IPS-20b (cell line): Measurements from ENCODE around the gene STXBP6.

Experiments used
- H3K27ac ChIP-seq: one replicate; pipeline ENCODE4 v1.5.1; 2013; ENCODE audit warnings: low read length
- H3K27me3 ChIP-seq: 2 replicates; pipeline ENCODE4 v1.6.1; 2013; ENCODE audit warnings: mild to moderate bottlenecking, low read length, inconsistent platforms; ENCODE audit not compliant: insufficient read depth
- H3K36me3 ChIP-seq: 2 replicates; pipeline ENCODE4 v1.6.1; 2013; ENCODE audit warnings: low read depth, mild to moderate bottlenecking, inconsistent platforms, low read length, moderate library complexity; ENCODE audit not compliant: insufficient read depth
- H3K4me1 ChIP-seq: 2 replicates; pipeline ENCODE4 v1.6.1; 2013; ENCODE audit warnings: mild to moderate bottlenecking, control low read depth, inconsistent platforms, low read length, moderate library complexity; ENCODE audit not compliant: insufficient read depth
- H3K4me3 ChIP-seq: 2 replicates; pipeline ENCODE4 v1.5.1; 2013; ENCODE audit warnings: mild to moderate bottlenecking, low read length, inconsistent platforms
- H3K9ac ChIP-seq: 2 replicates; pipeline ENCODE4 v1.6.1; 2013; ENCODE audit warnings: low read depth, mild to moderate bottlenecking, inconsistent platforms, low read length, moderate library complexity
- H3K9me3 ChIP-seq: 2 replicates; pipeline ENCODE4 v1.6.1; 2013; ENCODE audit warnings: mild to moderate bottlenecking, low read depth, low read length, inconsistent platforms; ENCODE audit not compliant: insufficient read depth

STXBP6 gene

GRCh38 chr14:24959791-24960331, 90.1 kb downstream of the STXBP6 start:
- no peaks in the 10 kb centered on the region for H3K36me3 ChIP-seq
- no peaks in the 10 kb centered on the region for H3K27me3 ChIP-seq
- H3K9me3 ChIP-seq = no peaks in the 10 kb centered on the region
- H3K4me3 ChIP-seq = no peak overlapping the region
- no peak overlapping the region for H3K27ac ChIP-seq
- H3K9ac ChIP-seq = no peak overlapping the region
- H3K4me1 ChIP-seq = peaks cover 4% of the 10 kb centered on the region; the same call in 1 of the 2 replicates

DNA sequence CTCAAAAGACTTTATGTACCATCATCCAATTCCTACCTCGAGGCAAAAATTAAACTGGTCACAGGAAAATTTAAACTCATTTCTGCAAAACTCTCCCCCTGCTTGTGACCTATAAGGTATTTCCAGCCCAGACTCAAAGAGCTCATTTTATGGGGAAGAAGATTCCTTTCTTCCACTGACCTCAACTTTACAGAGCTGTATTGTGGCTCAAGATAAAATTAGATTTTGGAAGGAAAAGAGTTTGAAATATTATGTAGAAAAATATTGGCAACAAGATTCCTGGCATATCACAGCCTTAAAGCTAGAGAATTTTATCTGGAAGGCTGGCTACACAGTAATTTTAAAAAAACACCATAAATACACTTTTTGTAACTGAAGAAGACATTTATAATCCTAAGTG, 91.7 kb downstream of the STXBP6 start:
- H3K9me3 ChIP-seq = no peaks in the 10 kb centered on the region
- no peaks in the 10 kb centered on the region for H3K27me3 ChIP-seq
- H3K27ac ChIP-seq = no peak overlapping the region
- no peak overlapping the region for H3K9ac ChIP-seq
- no peaks in the 10 kb centered on the region for H3K36me3 ChIP-seq
- no peak overlapping the region for H3K4me3 ChIP-seq
- peaks cover 13% of the 10 kb centered on the region; the same call in 1 of the 2 replicates for H3K4me1 ChIP-seq

DNA sequence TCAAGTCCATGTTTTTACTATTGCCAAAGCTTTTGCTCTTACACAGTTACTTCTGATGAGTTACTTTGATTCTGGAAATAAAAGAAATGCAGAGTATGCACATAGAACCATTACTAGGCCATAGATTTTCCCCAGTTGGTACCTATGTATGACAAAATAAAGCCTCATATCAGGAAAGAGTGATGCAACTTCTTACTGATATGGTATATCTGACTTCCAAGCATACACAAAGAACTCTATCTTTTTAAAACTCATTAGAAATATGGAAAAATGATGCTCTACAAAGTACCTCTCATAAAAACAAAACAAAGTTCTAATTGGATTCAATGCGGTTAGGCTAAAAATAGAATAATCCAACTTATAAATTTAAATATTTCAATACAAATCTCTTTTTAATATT, 92.1 kb downstream of the STXBP6 start:
- H3K9me3 ChIP-seq = no peaks in the 10 kb centered on the region
- H3K27me3 ChIP-seq = no peaks in the 10 kb centered on the region
- H3K4me1 ChIP-seq = peaks cover 16% of the 10 kb centered on the region; the same call in 1 of the 2 replicates
- no peak overlapping the region for H3K4me3 ChIP-seq
- no peak overlapping the region for H3K9ac ChIP-seq
- no peaks in the 10 kb centered on the region for H3K36me3 ChIP-seq
- no peak overlapping the region for H3K27ac ChIP-seq

DNA sequence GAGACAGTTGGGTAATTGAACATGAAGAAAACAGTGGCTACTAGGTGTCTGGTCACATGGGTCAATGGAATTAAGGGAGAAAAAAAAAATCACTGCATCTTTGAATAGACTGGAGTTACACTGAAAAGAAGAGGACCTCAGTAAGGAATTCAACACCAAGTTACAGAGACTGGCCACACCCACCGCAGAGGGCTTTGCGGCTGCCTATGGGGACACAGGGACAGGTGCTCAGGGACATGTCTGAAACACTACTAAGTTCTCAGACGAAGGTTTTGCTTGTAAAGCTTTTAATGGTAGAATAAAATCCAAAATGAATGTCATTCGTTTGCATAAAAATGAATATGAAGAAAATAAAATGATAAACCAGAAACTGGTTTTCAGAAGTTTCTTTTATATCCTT, 93.8 kb downstream of the STXBP6 start:
- no peaks in the 10 kb centered on the region for H3K27me3 ChIP-seq
- H3K4me3 ChIP-seq = no peak overlapping the region
- no peak overlapping the region for H3K27ac ChIP-seq
- peaks cover 22% of the 10 kb centered on the region; the same call in 1 of the 2 replicates for H3K4me1 ChIP-seq
- H3K9ac ChIP-seq = no peak overlapping the region
- no peaks in the 10 kb centered on the region for H3K9me3 ChIP-seq
- no peaks in the 10 kb centered on the region for H3K36me3 ChIP-seq

GRCh38 chr14:24954700-24955037, 95.3 kb downstream of the STXBP6 start:
- Histone ChIP-seq H3K27ac (no peak overlapping the region), H3K4me1 (peaks cover 22% of the 10 kb centered on the region; the same call in 1 of the 2 replicates), H3K9ac (no peak overlapping the region), H3K4me3 (no peak overlapping the region), H3K27me3 (no peaks in the 10 kb centered on the region), H3K36me3 (no peaks in the 10 kb centered on the region), H3K9me3 (no peaks in the 10 kb centered on the region)

DNA sequence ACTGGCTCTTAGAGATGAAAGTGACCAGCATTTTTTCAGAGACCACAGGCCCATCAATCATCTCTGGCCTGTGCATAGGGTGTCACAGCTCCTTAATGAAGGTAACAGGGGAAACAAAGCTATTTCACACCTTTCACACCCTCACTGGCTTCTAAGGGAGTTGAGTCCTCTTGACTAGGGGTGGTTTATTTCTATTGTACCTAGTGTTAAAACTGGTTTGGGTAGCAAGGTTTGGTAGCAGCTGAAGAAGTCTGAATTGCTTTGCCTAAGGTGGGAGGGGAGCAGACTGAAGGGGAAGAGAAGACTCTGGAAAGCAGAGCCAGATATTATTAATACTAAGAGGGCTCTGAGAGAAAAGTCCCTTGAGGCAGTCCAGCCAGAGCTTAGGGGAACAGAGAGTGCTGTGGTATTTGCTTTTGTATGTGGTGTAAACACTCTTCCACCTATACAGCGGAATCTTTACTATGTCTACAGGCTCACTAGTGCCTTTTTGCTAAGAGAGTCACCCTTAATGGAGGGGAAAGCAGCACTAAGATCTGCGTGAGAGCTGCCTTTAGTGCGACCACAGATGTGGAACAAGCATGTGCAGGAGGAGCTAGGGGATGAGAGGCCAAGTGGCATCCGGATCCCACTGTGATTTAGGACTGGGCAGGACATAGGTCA, 95.8 kb downstream of the STXBP6 start:
- Histone ChIP-seq H3K36me3 (no peaks in the 10 kb centered on the region), H3K27me3 (no peaks in the 10 kb centered on the region), H3K9ac (peak overlapping the region; percentile 63; the same call in 1 of the 2 replicates), H3K27ac (no peak overlapping the region), H3K9me3 (no peaks in the 10 kb centered on the region), H3K4me3 (no peak overlapping the region), H3K4me1 (peaks cover 22% of the 10 kb centered on the region; the same call in 1 of the 2 replicates)

DNA sequence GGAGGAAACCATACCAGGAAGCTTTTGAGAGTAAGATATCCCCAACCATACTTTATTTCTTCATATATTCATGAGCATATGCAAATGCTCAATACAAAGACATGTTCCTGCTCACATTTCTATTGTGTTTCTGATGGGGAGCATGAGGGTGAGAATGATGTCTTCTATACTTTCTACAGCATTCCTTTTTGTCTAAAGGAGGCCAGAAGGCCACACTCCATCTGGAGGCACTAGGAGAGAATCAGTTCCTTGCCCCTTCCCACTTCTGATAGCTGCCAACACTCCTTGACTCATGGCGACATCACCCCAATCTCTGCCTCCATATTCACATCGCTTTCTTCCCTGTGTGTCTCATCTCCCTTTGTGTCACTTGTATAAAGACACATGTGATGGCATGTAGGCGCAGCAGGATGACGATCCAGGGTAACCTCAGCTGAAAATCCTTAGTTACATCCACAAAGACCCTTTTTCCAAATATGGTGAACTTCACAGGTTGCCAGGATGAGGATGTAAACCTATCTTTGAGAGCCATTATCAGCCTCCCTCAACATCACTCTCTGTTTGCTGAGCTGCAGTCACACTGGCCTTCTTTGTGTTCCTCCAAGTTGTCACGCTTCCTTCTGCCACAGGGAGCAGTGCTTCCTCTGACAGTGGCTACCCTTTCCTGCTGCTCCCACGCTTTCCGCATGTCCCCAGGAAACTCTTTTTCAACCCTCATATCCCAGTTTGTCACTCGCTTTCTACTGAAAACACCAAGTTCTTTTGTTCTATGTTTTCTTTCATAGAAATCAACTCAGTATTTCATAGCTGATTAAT, 96.9 kb downstream of the STXBP6 start:
- Histone ChIP-seq H3K9me3 (no peaks in the 10 kb centered on the region), H3K9ac (peak overlapping the region; percentile 63; the same call in 1 of the 2 replicates), H3K36me3 (no peaks in the 10 kb centered on the region), H3K27ac (peak overlapping the region; percentile 50), H3K4me3 (peak overlapping the region; percentile 25), H3K4me1 (peaks cover 25% of the 10 kb centered on the region; the same call in 1 of the 2 replicates), H3K27me3 (no peaks in the 10 kb centered on the region)

DNA sequence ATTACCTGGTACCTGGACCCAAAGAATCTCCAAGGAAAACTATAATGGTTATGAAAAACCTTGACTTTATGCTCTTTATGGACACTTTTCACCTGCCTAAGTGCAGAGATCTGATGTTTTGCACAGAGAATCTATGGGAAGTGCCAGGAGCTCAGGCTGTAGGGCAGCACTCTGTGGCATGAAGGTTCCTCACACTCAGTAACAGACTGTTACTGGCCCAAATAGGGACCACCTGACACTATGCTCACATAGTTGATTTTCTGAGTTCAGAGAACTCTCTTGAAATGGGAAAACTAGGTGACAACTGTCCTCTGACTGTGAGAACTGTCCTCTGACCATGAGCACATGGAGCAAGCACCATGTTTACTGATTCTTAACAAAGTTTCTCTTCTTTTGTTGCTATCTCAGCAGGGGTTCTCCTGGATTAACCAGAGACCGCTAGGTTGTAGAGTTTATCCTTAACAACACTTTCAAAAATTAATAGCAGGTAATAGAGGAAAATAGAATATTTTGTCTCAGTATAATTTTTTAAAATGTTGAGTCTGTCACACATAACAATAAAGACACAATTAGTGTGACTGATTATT, 101.6 kb downstream of the STXBP6 start:
- Histone ChIP-seq H3K36me3 (no peaks in the 10 kb centered on the region), H3K27me3 (no peaks in the 10 kb centered on the region), H3K9ac (no peak overlapping the region), H3K4me3 (no peak overlapping the region), H3K9me3 (no peaks in the 10 kb centered on the region), H3K4me1 (peaks cover 19% of the 10 kb centered on the region; the same call in 1 of the 2 replicates), H3K27ac (no peak overlapping the region)

GRCh38 chr14:24947131-24947530, 102.8 kb downstream of the STXBP6 start:
- no peak overlapping the region for H3K9ac ChIP-seq
- peaks cover 21% of the 10 kb centered on the region; the same call in 1 of the 2 replicates for H3K4me1 ChIP-seq
- H3K27ac ChIP-seq = no peak overlapping the region
- no peaks in the 10 kb centered on the region for H3K36me3 ChIP-seq
- no peak overlapping the region for H3K4me3 ChIP-seq
- H3K27me3 ChIP-seq = no peaks in the 10 kb centered on the region
- no peaks in the 10 kb centered on the region for H3K9me3 ChIP-seq

DNA sequence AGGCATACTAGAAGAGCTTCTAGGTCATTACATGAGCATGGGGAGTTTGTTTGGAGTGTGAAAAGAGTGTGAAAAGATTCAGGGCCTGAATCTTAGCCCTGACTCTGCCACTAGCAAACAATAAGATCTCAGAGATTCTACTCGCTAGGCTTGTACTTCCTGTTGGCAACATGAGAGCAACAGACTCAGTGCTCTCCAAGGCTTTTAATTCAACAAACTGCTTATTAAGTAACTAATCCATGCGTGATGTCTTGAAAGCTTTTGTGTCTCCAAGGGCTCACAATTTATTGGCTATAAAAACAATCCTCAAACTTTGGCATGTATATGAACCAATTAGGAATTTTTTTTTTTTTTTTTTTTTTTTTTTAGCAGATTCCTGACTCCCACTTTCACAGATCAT, 105.1 kb downstream of the STXBP6 start:
- no peak overlapping the region for H3K9ac ChIP-seq
- H3K36me3 ChIP-seq = no peaks in the 10 kb centered on the region
- H3K9me3 ChIP-seq = no peaks in the 10 kb centered on the region
- H3K27ac ChIP-seq = no peak overlapping the region
- peaks cover 33% of the 10 kb centered on the region; the same call in 1 of the 2 replicates for H3K4me1 ChIP-seq
- H3K27me3 ChIP-seq = no peaks in the 10 kb centered on the region
- no peak overlapping the region for H3K4me3 ChIP-seq

DNA sequence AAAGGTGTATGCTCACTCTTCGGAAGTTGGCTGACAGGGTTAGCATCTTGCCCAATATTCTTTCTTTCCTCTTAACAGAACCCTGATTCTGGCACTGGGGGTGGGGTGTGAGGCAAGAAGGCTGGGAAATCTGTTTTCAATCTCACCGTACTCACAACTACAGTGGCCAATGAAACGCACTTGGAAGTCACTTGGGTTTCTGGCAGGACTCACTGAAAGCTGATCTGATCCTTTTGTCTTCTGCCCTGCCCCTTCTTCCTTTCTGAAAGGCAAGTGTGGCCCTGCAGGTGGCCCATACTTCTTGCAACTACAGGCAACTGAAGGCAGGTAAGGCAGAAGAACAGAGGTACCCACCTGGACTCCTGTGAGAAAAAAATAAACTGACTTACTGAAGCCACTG, 106.9 kb downstream of the STXBP6 start:
- Histone ChIP-seq H3K36me3 (no peaks in the 10 kb centered on the region), H3K27ac (peak overlapping the region; percentile 51), H3K4me3 (peak overlapping the region; percentile 21; the same call in 1 of the 2 replicates), H3K9me3 (no peaks in the 10 kb centered on the region), H3K27me3 (no peaks in the 10 kb centered on the region), H3K4me1 (peaks cover 29% of the 10 kb centered on the region; the same call in 1 of the 2 replicates), H3K9ac (peak overlapping the region; percentile 39; the same call in 1 of the 2 replicates)
